SK-N-SH (cell line): Measurements from ENCODE around the gene SLN.
"Not testable (repeated sequence)": the region's sequence is repeated elsewhere in the genome, so short reads cannot be mapped to it uniquely, and the experiment has no call there.

Source experiments
- ELF1 ChIP-seq: IDR thresholded peaks from 2 replicates; pipeline ENCODE4 v1.4.0; 2012
- FOXJ3 ChIP-seq: sonication (generic); formaldehyde crosslinking; IDR thresholded peaks from 2 replicates; pipeline ENCODE4 v1.5.1; 2020; ENCODE audit warnings: mild to moderate bottlenecking, missing genetic modification reagents
- GABPA ChIP-seq: IDR thresholded peaks from 2 replicates; pipeline ENCODE4 v1.4.0; 2012; ENCODE audit warnings: low read depth, mild to moderate bottlenecking
- MAX ChIP-seq: IDR thresholded peaks from 2 replicates; pipeline ENCODE4 v1.4.0; 2012; ENCODE audit warnings: low read depth
- MEF2A ChIP-seq: IDR thresholded peaks from 2 replicates; pipeline ENCODE4 v1.4.0; 2012; ENCODE audit warnings: low read depth, borderline replicate concordance
- MXI1 ChIP-seq: IDR thresholded peaks from 2 replicates; pipeline ENCODE4 v1.6.1; 2012; ENCODE audit warnings: mild to moderate bottlenecking, low read depth, low read length, improper control_type of control experiment
- NFIC ChIP-seq: IDR thresholded peaks from 2 replicates; pipeline ENCODE4 v1.4.0; 2012; ENCODE audit warnings: borderline replicate concordance
- RAD21 ChIP-seq: IDR thresholded peaks from 2 replicates; pipeline ENCODE4 v1.6.1; 2012; ENCODE audit warnings: mild to moderate bottlenecking, low read length
- REST ChIP-seq: IDR thresholded peaks from 2 replicates; pipeline ENCODE4 v1.6.1; 2012; ENCODE audit warnings: mild to moderate bottlenecking, low read depth, low read length, moderate library complexity
- TAF1 ChIP-seq: IDR thresholded peaks from 2 replicates; pipeline ENCODE4 v1.6.1; 2012; ENCODE audit warnings: low read depth, mild to moderate bottlenecking, low read length, moderate library complexity, borderline replicate concordance
- USF1 ChIP-seq: IDR thresholded peaks from 2 replicates; pipeline ENCODE4 v1.4.0; 2012; ENCODE audit warnings: low read depth, borderline replicate concordance
- YY1 ChIP-seq: IDR thresholded peaks from 2 replicates; pipeline ENCODE4 v1.4.0; 2012; ENCODE audit warnings: low read depth, mild to moderate bottlenecking
- TF ChIP-seq, protein P1 (sequence below): fragments of 200-600 bp; sonication (generic); IDR thresholded peaks from 2 replicates; pipeline ENCODE4 v1.6.1; 2017; ENCODE audit warnings: antibody characterized with exemption, mild to moderate bottlenecking, moderate library complexity

GRCh38 chr11:107758719-107759355 lies 47.0 kb upstream of the SLN start:
- TF ChIP-seq, protein P1, sequence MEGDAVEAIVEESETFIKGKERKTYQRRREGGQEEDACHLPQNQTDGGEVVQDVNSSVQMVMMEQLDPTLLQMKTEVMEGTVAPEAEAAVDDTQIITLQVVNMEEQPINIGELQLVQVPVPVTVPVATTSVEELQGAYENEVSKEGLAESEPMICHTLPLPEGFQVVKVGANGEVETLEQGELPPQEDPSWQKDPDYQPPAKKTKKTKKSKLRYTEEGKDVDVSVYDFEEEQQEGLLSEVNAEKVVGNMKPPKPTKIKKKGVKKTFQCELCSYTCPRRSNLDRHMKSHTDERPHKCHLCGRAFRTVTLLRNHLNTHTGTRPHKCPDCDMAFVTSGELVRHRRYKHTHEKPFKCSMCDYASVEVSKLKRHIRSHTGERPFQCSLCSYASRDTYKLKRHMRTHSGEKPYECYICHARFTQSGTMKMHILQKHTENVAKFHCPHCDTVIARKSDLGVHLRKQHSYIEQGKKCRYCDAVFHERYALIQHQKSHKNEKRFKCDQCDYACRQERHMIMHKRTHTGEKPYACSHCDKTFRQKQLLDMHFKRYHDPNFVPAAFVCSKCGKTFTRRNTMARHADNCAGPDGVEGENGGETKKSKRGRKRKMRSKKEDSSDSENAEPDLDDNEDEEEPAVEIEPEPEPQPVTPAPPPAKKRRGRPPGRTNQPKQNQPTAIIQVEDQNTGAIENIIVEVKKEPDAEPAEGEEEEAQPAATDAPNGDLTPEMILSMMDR: not testable (repeated sequence)
- TF ChIP-seq MAX, MEF2A, MXI1, YY1, NFIC, REST, TAF1, RAD21, ELF1, GABPA, FOXJ3, USF1: not testable (repeated sequence)
